IMR-90 (cell line): Measurements from ENCODE around the gene CAMK4. TPM values are rescaled to one million over a fixed set of nuclear protein-coding genes. Genes with fewer than 3 reads are reported as not detected.

Experiments used
- ATAC-seq: fragments of 200-7000 bp; cut with Tn5 transposase; 2 replicates; pipeline ENCODE4 v1.9.1; 2020; ENCODE audit warnings: low read depth, mild to moderate bottlenecking, moderate library complexity
- BruUV-seq: library from RNA; stranded (reverse); fragments of 400-500 nt; replicated peaks from 2 replicates; lab custom pipeline; 2021; lab: Mats Ljungman, UMichigan
- CTCF ChIA-PET: fragments of 300-600 bp; formaldehyde crosslinking; extraction: SDS; loops from one replicate; lab custom pipeline; 2021; ENCODE audit warnings: antibody characterized with exemption; lab: Yijun Ruan, JAX
- POLR2A ChIA-PET: fragments of 300-600 bp; sonication (Branson Sonifier 250); formaldehyde crosslinking; loops from one replicate; lab custom pipeline; 2022; ENCODE audit warnings: antibody characterized with exemption; ENCODE audit not compliant: unreplicated experiment; lab: Charles Lee
- DNase-seq: peaks from one replicate; pipeline ENCODE4 v3.0.0; 2013
- H2AFZ ChIP-seq: replicated peaks from 2 replicates; pipeline ENCODE3; 2013; ENCODE audit warnings: low read length, mild to moderate bottlenecking; ENCODE audit not compliant: poor library complexity
- H2AK5ac ChIP-seq: 2 replicates; pipeline ENCODE4 v1.6.1; 2013; ENCODE audit warnings: low read depth, low read length, inconsistent platforms
- H2AK9ac ChIP-seq: replicated peaks from 2 replicates; pipeline ENCODE3; 2013; ENCODE audit warnings: mild to moderate bottlenecking, low read depth, low read length, moderate library complexity; ENCODE audit not compliant: poor library complexity
- H2BK120ac ChIP-seq: 2 replicates; pipeline ENCODE4 v1.6.1; 2013; ENCODE audit warnings: low read depth, low read length, inconsistent platforms
- H2BK15ac ChIP-seq: 3 replicates; pipeline ENCODE4 v1.6.1; 2013; ENCODE audit warnings: low read depth, low read length, inconsistent platforms
- H2BK20ac ChIP-seq: 2 replicates; pipeline ENCODE4 v1.6.1; 2013; ENCODE audit warnings: low read depth, mild to moderate bottlenecking, inconsistent platforms, low read length, moderate library complexity
- H2BK5ac ChIP-seq: 2 replicates; pipeline ENCODE4 v1.6.1; 2013; ENCODE audit warnings: mild to moderate bottlenecking, low read depth, low read length, inconsistent platforms; ENCODE audit not compliant: poor library complexity, severe bottlenecking
- H3K14ac ChIP-seq: replicated peaks from 2 replicates; pipeline ENCODE4 v1.6.1; 2013; ENCODE audit warnings: low read depth, low read length, inconsistent platforms
- H3K18ac ChIP-seq: 2 replicates; pipeline ENCODE4 v1.6.1; 2013; ENCODE audit warnings: low read depth, low read length, control low read depth
- H3K23ac ChIP-seq: 2 replicates; pipeline ENCODE4 v1.6.1; 2013; ENCODE audit warnings: low read depth, low read length, inconsistent platforms
- H3K27ac ChIP-seq: 2 replicates; pipeline ENCODE4 v1.5.1; 2013; ENCODE audit warnings: mild to moderate bottlenecking, control low read depth, low read length; ENCODE audit not compliant: insufficient read depth
- H3K27me3 ChIP-seq: 2 replicates; pipeline ENCODE4 v1.6.1; 2013; ENCODE audit warnings: low read length; ENCODE audit not compliant: control insufficient read depth, insufficient read depth
- H3K36me3 ChIP-seq: 2 replicates; pipeline ENCODE4 v1.6.1; 2013; ENCODE audit warnings: low read length, mixed read lengths; ENCODE audit not compliant: control insufficient read depth, insufficient read depth
- H3K4ac ChIP-seq: 2 replicates; pipeline ENCODE4 v1.6.1; 2013; ENCODE audit warnings: low read depth, low read length, inconsistent platforms
- H3K4me1 ChIP-seq: 2 replicates; pipeline ENCODE4 v1.6.1; 2013; ENCODE audit warnings: low read length, mixed read lengths; ENCODE audit not compliant: control insufficient read depth, insufficient read depth
- H3K4me2 ChIP-seq: 2 replicates; pipeline ENCODE4 v1.6.1; 2013; ENCODE audit warnings: low read depth, mild to moderate bottlenecking, control low read depth, low read length, moderate library complexity
- H3K4me3 ChIP-seq: 2 replicates; pipeline ENCODE4 v1.5.1; 2013; ENCODE audit warnings: low read depth, mild to moderate bottlenecking, control low read depth, low read length, moderate library complexity; ENCODE audit not compliant: insufficient read depth
- H3K56ac ChIP-seq: 2 replicates; pipeline ENCODE4 v1.6.1; 2013; ENCODE audit warnings: low read length, inconsistent platforms; ENCODE audit not compliant: insufficient read depth; ENCODE audit errors: extremely low read depth
- H3K79me1 ChIP-seq, 2 experiments: 2 replicates each; pipeline ENCODE4 v1.6.1; 2013; ENCODE audit warnings: low read length in 2 of 2, inconsistent platforms in 1 of 2, low read depth in 1 of 2
- H3K9ac ChIP-seq: 2 replicates; pipeline ENCODE4 v1.6.1; 2013; ENCODE audit warnings: low read depth, low read length, control low read depth
- H3K9me1 ChIP-seq: 2 replicates; pipeline ENCODE4 v1.6.1; 2013; ENCODE audit warnings: low read length, inconsistent platforms; ENCODE audit not compliant: insufficient read depth
- H3K9me3 ChIP-seq: 2 replicates; pipeline ENCODE4 v1.6.1; 2013; ENCODE audit warnings: low read length; ENCODE audit not compliant: control insufficient read depth, insufficient read depth
- H4K20me1 ChIP-seq: 2 replicates; pipeline ENCODE4 v1.6.1; 2013; ENCODE audit warnings: low read length, inconsistent platforms; ENCODE audit not compliant: insufficient read depth
- H4K5ac ChIP-seq: 2 replicates; pipeline ENCODE4 v1.6.1; 2013; ENCODE audit warnings: mild to moderate bottlenecking, low read depth, low read length, control low read depth
- H4K8ac ChIP-seq, 2 experiments: 2 replicates each; pipeline ENCODE4 v1.6.1; 2013; ENCODE audit warnings: low read depth in 2 of 2, low read length in 2 of 2, control low read depth in 1 of 2, inconsistent platforms in 1 of 2
- H4K91ac ChIP-seq: 2 replicates; pipeline ENCODE4 v1.6.1; 2013; ENCODE audit warnings: low read depth, low read length, inconsistent platforms; ENCODE audit not compliant: insufficient read depth
- BHLHE40 ChIP-seq: fragments of 150-350 bp; IDR thresholded peaks from 2 replicates; pipeline ENCODE4 v1.6.1; 2016; ENCODE audit warnings: mild to moderate bottlenecking, low read depth, low read length
- CEBPB ChIP-seq: IDR thresholded peaks from 2 replicates; pipeline ENCODE4 v1.6.1; 2012; ENCODE audit warnings: low read depth, low read length, improper control_type of control experiment
- CHD1 ChIP-seq: IDR thresholded peaks from 2 replicates; pipeline ENCODE4 v1.6.1; 2012; ENCODE audit warnings: low read depth, low read length, improper control_type of control experiment
- CTCF ChIP-seq: conservative IDR thresholded peaks from 2 replicates; pipeline ENCODE4 v1.5.1; 2012; ENCODE audit warnings: mild to moderate bottlenecking, low read depth, low read length, improper control_type of control experiment
- MAZ ChIP-seq: IDR thresholded peaks from 2 replicates; pipeline ENCODE4 v1.6.1; 2012; ENCODE audit warnings: low read depth, mild to moderate bottlenecking, low read length, improper control_type of control experiment, moderate library complexity, borderline replicate concordance
- MXI1 ChIP-seq: IDR thresholded peaks from 2 replicates; pipeline ENCODE4 v1.6.1; 2012; ENCODE audit warnings: low read depth, mild to moderate bottlenecking, low read length, moderate library complexity, borderline replicate concordance
- NFE2L2 ChIP-seq: fragments of 150-350 bp; IDR thresholded peaks from 2 replicates; pipeline ENCODE4 v1.6.1; 2016; ENCODE audit warnings: low read depth, mild to moderate bottlenecking, low read length
- RAD21 ChIP-seq: IDR thresholded peaks from 2 replicates; pipeline ENCODE4 v1.6.1; 2012; ENCODE audit warnings: low read length, improper control_type of control experiment
- SMC3 ChIP-seq: fragments of 150-350 bp; IDR thresholded peaks from 2 replicates; pipeline ENCODE4 v1.6.1; 2016; ENCODE audit warnings: low read depth, mild to moderate bottlenecking, antibody characterized with exemption, low read length, moderate library complexity
- WGBS, 2 experiments: methylation state at CpG; one replicate each; pipeline versions ENCODE4 v1.1.5 to v1.1.7; 2013; ENCODE audit warnings: missing lambda C conversion rate in 2 of 2; ENCODE audit not compliant: insufficient read length in 1 of 2; ENCODE audit errors: extremely low coverage in 2 of 2; 5-methylcytosine and 5-hydroxymethylcytosine counted together
- dilution Hi-C: fragments of 300-500 bp; cut with HindIII; formaldehyde crosslinking; loops from one replicate; pipeline ENCODE4 v1.14.3; 2018; ENCODE audit warnings: low sequenced_read_pairs; ENCODE audit not compliant: unreplicated experiment
- in situ Hi-C: fragments of 300-500 bp; cut with MboI; formaldehyde crosslinking; loops from 3 replicates; pipeline ENCODE4 v1.14.3; 2019; ENCODE audit warnings: low sequenced_read_pairs, inconsistent platforms, mixed read lengths
- intact Hi-C: fragments of 100-400 bp; cut with micrococcal nuclease; formaldehyde crosslinking; loops from 2 replicates; pipeline ENCODE4 v1.10.0; 2022
- polyA plus RNA-seq, 3 experiments: library from polyadenylated mRNA; depleted of rRNA; stranded (reverse); fragments of >200 nt; gene quantifications; 2 replicates each; pipeline ENCODE4 v1.2.3, GENCODE V29; 2012; ENCODE audit warnings: low replicate concordance in 1 of 3
- total RNA-seq: library from RNA; depleted of rRNA; stranded (reverse); fragments of >200 nt; gene quantifications from 2 replicates; pipeline ENCODE4 v1.2.3, GENCODE V29; 2012
- TF ChIP-seq, protein P1 (sequence below): fragments of 150-350 bp; IDR thresholded peaks from 2 replicates; pipeline ENCODE4 v1.6.1; 2017; ENCODE audit warnings: mild to moderate bottlenecking, antibody characterized with exemption, low read length, low read depth

The CAMK4 gene
- total and polyA plus RNA-seq, 2 of the 4 experiments (the other 2 are of a cell fraction): 3.7 to 4.8 TPM

DNA sequence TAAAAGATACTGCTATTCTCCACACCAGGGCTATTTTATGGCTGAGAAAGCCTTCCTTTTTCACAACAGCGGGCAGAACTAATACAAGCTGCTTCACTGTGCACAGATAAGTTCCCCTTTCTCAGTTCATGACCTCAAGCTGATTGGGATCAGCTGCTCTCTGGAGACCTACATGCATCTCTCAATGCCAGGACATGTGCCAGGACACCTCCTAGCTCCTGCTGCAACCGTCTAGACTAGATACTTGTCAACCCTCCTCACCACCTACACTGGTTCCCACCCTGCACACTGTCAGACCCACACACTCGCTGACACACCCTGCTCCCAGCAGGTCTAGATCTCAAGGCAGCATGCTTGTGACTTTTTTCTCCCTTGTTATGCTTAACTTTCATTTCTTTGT, 248.4 kb downstream of the CAMK4 start:
- Histone ChIP-seq H3K14ac (no peak overlapping the region), H2BK5ac (no peak overlapping the region), H3K4me1 (peaks cover 2% of the 10 kb centered on the region; the same call in 1 of the 2 replicates), H2BK20ac (no peak overlapping the region), H3K79me1 (no peaks in the 10 kb centered on the region), H4K5ac (peak overlapping the region; percentile 92), H2AK9ac (peak overlapping the region; percentile 35), H3K23ac (no peak overlapping the region), H3K9ac (no peak overlapping the region), H3K56ac (no peak overlapping the region), H3K18ac (no peak overlapping the region; the same call in 1 of the 2 replicates), H3K4me2 (no peak overlapping the region), H3K9me1 (peaks cover 3% of the 10 kb centered on the region; the same call in 1 of the 2 replicates), H2AK5ac (no peak overlapping the region), H3K4ac (no peak overlapping the region), H4K20me1 (no peaks in the 10 kb centered on the region), H3K4me3 (no peak overlapping the region), H3K9me3 (no peaks in the 10 kb centered on the region), H2AFZ (peak overlapping the region; percentile 37), H4K8ac (no peak overlapping the region), H3K27me3 (no peaks in the 10 kb centered on the region), H3K27ac (no peak overlapping the region), H2BK120ac (no peak overlapping the region), H4K91ac (no peak overlapping the region), H2BK15ac (no peak overlapping the region), H3K36me3 (no peaks in the 10 kb centered on the region)
- ATAC-seq (no peak), DNase-seq (no peak)
- 60% methylated on average over 2 of the region's 3 CpGs; no CpG with 5 or more reads in 1 of the 2 experiments for WGBS, 2 experiments
- BruUV-seq: no TSS peak
- intact Hi-C loops: no loop called here
- ChIA-PET CTCF (interaction anchor here (0.8 kb wide), 1 partner anchor 11 kb away, joined by 4 read pairs; no protein-coding TSS in a partner anchor), POLR2A (no interaction called here)
- in situ Hi-C loops: loop anchor here (25.0 kb wide), 1 partner anchor 710 kb away; no protein-coding TSS in a partner anchor
- TF ChIP-seq MAZ (no peak), NFE2L2 (no peak), SMC3 (no peak), CEBPB (no peak), CHD1 (no peak), MXI1 (no peak), CTCF (no peak), RAD21 (no peak), BHLHE40 (no peak)
- TF ChIP-seq, protein P1, sequence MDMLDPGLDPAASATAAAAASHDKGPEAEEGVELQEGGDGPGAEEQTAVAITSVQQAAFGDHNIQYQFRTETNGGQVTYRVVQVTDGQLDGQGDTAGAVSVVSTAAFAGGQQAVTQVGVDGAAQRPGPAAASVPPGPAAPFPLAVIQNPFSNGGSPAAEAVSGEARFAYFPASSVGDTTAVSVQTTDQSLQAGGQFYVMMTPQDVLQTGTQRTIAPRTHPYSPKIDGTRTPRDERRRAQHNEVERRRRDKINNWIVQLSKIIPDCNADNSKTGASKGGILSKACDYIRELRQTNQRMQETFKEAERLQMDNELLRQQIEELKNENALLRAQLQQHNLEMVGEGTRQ: no peak
- dilution Hi-C loops: no loop called here
